Activated T-cell treated with anti-CD3 and anti-CD28 coated beads, Interleukin-2, amount 50 U/mL, for 1 hour (primary cell): ENCODE data around the gene ETV3.
"Not testable (repeated sequence)": the region's sequence is repeated elsewhere in the genome, so short reads cannot be mapped to it uniquely, and the experiment has no call there.

ENCODE experiments used
- DNase-seq: peaks from one replicate; pipeline ENCODE4 v3.0.0-alpha.2; 2020

The ETV3 gene

DNA sequence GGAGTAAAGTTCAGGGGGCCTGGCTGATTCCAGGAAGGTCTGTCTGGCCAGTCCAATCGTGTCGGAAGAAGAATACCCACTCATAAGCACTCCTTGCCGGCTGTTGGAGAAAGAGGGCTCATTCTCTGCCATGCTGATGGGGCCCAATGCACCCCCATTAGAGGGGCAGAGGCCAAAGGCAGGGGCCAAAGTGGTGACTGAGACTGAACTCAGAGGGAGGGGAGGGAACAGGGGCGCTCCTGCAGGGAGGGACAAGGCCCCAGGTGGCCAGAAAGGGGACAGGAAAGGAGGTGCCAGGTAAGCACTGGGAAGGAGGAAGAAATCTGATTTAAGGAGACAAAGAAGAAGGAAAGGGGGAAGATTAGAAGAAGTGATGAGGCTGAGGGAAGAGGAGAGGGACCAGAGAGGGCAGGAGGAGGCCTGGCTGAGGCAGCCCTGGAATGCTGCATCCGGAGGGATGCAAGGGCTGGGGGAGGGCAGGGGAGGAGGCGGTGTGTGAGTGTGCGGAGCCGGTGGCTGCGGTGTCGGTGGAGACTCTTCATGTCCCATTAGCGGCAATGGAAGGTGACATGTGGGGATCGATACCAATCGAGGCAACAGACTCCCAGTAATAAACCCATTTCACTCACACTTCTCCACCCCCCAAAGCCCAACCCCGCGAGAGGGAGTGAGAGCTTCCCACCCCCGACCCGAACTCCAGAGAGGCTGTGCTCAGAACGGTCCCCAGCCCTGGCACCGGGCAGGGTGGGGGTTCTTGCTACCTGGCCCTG, 26.6 kb downstream of the ETV3 start:
- DNase-seq: no peak

DNA sequence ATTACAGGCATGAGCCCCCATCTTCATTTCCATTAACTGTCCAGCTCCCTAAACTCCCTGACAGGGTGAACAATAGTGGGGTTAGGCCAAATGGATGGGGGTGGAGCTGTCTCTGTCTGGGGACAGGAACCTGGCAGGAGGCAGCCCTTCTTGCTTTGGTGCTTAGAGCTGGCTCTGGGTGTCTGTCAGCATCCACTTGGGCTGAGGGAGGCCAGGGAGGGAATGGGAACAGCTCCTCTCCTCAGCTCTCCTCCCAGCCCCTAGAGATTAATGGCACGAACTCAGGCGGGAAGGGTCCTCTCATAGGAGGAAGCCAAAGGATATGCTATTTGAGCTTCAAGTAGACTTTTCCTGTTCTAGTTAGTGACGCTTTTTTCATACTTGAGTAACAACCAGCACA, 27.5 kb downstream of the ETV3 start:
- no peak for DNase-seq

DNA sequence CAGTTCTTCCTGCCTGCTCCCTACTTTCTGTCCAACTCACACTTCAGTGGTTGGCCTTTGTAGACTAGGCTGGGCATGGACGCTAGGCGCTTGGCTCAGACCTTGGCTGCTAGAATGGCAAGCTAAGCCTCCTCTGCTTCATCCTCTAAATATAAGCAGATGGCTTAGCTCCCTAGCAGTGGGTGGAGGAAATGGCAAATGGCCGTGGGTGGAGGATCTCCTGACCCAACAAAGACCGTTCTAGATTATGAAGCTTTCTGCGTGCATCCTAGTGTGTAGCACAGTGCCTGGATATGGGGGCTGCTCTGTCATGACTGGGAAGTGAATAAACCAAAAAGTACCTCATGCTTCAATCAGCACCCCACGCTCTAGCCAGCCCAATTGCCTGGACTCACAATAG, 28.2 kb downstream of the ETV3 start:
- DNase-seq: no peak

DNA sequence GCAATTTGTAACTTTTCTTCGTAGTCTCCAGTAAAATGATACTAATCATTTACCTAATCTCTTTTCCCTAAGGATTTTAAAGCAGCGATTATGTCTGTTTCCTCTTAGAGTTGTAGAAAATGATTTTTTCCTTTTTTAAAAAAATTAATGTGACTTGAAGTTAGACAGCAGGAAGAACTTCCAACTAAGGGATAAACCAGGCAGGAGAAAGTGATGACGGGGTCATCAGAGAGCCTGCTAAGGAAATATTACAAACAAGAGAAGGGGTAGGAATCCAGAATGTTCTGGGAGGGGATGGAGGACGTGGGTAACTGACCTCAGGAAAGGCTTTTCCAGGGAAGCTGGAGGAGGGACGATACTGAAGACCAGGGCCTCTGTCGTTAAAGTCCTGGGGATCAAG, 29.7 kb downstream of the ETV3 start:
- no peak for DNase-seq

DNA sequence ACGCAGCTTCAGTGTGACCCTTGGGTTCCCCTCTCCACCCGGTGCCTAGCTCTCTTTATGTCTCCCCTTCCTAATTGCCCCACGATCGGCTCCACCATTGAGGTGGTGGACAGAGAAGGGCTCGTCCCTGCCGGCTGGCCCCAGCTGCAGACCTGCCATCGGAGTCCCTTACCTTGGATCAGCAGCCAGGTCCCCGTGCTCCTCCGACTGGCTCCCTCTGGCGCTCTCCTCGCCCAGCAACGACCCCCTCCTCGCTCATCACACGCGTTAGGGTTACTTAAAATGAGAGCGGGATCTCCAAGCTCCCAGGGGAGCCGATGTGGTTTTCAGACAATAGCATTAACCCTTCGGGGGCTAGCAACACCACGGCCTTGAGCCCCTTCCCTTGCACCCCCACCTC, 30.5 kb downstream of the ETV3 start:
- DNase-seq: no peak

DNA sequence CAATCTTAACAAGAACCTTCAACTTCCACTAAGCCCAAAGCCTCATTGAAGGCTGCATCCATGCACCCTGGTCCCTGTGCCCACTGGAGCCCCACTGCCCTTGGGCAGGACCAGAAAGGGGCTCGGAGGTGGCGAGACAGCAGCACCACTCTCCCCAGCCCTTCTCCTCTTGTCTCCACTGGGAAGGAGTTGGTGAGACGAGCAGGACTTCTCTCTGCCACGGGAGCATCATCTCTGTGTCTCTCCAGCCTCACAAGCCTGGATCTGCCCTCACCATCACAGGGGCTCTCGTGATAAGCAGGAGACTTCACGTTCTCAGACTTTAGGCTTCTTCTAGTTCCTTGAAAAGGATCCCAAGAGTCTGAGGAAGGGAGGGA, 31.4 kb downstream of the ETV3 start:
- DNase-seq: no peak

DNA sequence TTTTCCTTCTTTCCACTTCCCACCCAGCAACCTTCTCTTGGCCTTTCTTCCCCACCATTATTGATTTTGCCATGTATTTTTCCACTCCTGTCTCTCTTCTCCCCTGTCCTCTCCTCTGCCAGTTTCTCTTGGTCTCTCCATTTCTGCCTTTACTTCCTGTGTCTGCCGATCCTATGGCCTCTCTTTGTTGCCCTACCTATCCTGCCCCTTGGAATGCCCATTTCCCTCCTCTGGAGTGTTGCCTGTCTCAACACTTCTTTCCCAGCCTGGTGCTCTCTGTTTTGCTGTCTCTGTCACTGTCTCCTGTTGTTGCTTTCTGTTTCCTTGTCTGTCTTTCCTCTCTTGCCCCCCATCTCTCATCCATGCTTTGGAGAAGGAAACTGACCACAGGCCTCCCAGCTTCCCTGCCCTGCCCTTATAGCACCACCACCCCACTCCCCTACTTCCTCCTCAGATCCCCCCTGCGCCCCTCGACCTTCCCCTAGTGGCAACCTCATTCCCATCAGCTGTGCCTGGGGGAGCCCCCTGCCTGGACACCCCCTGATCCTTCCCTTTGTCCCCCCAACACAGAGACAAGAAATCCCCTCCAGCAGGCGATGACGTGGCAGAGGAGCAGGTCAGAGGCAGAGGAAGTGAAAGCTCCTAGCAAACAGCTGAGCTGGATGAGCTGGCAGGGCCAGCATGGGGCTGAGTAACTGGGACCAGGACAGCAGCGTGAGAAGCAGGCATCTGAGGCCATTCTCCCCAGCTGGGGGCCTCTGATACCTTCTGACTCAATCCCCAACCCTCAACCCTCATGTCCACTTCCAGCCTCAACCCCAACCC, 32.0 kb downstream of the ETV3 start:
- no peak for DNase-seq

DNA sequence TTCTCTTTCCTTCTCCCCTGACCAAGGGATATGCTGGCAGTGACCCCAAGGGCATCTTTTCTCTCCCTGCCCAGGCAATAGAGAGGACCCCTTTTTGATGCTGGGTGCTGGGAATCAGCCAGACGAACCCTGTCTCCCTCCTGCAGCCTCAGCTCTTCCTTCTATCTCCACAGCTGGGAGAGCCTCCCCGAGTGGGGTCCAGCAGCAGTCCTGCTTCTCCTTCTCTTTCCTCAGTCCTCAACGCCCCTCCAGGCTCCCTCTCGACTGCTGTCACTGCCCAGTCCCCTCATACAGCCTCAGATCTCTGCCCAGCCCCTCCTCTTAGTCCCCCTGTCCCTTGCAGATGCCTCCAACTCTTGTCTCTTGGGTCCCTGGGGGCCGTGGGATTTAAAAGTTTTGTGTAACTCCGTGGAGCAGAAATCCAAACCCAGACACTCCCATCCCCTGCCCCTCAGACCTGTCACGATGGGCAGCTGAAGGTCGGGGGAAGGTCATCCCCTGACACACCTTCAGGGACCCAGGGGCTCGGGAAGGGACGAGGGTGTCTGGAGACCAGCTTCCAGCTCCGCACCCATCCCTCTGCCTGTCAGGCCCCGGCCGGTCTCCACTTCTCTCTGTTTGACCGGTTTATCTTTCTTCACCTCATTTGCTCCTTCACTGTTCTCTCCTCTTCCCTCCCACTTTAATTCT, 32.8 kb downstream of the ETV3 start:
- no peak for DNase-seq

DNA sequence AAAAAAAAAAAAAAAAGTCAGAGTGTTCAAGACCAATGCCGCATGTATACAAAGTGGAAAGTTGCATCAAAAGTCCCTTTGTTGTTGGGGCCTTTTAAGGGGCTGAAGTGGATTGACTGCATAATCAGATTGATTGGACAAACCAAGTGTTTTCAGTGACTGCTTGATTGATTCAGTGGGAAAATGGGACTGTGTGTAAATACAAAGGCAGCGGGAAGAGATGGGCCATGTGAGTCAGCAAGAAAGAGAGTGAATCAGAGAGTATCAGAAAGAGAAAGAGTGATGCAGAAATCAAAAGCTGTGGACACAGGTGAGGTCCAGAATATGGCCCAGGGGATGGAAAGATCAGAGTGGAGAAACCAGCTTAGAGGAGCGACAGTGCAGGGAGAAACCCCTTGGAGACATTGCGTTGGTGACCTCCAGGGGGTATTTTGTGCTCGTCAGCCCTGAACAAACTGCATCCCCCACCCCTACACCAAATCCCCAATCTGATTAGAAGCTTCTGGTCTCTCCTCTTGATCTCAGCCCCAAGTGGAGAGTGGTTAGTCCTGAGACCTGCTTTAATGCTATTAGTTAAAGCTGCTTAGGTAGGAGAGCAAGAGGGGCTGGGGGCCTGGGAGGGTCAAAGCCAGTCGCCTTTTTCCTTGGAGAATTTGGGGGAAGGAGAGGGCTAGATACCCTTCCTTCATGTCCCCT, 33.4 kb downstream of the ETV3 start:
- no peak for DNase-seq

DNA sequence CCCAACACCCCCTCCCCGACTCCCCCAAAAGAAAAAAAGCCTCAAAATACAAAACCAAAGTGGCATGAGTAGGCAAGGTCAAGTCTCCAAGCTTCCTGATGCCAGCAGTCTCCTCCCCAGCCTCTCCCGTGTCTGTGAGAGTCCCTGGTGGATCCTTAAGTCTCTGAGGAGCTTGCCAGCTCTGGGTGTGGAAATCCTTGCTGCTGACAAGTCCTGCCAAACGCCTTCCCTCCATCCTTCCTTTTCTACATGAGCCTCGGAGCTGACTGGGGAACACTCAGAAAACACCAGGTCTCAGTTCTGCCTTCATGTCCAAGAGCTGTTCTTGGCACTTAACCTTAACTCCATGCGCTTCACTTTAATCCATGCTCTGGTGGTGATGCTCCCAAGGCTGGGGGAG, 34.9 kb downstream of the ETV3 start:
- no peak for DNase-seq

DNA sequence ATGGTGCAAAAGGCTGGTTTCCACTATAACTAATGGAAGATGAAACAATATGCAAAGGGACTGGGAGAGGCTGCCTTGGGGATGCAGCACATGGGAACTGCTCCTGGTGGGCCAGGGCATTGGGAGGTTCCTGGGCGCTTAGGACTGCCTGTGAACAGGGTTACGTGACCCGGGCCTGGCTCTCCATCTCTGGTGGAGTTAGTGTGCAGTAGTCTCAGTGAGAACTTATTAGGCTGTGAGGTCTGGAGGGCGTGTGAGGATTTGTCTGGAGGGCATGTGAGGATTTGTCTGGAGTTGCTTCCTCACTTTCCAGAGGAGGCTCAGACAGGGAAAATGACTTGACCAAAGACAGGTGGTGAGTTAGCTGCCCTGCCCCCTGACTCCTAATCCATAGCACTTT, 37.0 kb downstream of the ETV3 start:
- DNase-seq: no peak

DNA sequence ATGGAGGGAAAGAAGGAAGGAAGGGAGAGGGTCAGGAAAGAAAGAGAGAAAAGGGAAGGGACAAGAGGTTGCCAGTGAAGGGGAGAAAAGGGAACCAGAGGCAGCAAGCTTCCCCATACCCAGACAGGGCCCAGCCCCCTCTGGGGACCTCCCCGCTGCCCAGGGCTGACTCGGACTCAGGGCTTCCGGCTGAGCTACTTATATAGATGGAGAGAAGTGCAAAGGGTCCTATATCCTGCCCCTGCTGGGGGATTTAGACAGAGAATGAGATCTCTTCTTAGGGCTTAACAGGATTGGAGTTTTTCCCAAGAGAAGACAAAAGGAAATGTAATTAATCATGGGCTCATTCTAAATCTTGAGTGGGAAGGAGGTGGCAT, 38.6 kb downstream of the ETV3 start, which contains the start of gene ETV3L:
TSS of gene ETV3L (minus strand) at position 176 of the 377 bp plus-strand sequence. CDS start 285 bp downstream, outside the sequence.
- DNase-seq: no peak

DNA sequence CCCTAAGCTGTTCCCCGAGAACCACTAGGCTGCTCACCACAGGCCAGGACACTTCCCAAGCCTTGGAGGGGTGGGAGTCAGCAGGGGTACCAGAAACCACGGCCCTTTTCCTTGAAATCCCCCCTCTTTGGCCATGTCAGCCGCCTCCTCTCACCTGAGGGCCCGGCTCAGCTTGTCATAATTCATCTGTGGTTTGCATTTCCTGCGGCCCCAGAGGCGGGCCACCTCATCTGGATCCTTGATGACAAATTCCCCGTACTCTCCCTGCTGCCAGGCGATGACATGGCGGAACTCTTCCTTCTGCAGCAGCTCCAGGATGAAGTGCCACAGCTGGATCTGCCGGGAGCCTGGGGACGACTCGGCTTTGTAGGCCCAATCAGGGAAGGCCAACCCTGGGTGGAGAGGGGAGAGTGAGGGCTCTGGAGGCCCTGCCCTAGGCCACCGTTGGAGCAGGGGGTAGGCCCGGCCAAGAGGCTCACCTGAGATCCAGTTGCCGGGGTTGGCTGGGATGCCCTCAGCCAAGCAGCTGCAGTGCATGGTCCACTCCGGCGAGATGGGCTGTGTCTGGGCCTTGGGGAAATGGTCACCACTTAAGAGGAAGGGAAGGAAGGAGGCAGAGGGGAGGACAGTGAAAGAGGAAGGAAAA, 39.1 kb downstream of the ETV3 start:
- not testable (repeated sequence) for DNase-seq

DNA sequence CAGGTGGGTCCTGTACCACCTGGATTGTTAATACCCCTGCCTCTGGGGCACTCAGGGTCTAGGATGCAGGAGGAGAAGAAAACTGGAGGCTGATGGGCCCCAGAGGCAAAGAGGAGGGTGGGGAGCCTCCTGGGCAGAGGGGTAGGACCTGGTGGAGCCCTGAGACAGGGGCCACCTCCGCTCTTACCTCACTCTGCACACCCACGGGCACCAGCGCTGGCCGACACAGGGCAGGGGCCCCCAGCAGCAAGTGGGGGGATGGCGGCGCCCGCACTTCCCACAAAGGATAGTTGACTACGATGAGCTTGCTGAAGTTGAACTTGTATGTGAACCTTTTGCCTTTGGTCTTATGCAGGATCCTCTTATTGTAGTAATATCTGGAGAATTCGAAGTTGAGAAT, 39.7 kb downstream of the ETV3 start:
- no peak for DNase-seq

DNA sequence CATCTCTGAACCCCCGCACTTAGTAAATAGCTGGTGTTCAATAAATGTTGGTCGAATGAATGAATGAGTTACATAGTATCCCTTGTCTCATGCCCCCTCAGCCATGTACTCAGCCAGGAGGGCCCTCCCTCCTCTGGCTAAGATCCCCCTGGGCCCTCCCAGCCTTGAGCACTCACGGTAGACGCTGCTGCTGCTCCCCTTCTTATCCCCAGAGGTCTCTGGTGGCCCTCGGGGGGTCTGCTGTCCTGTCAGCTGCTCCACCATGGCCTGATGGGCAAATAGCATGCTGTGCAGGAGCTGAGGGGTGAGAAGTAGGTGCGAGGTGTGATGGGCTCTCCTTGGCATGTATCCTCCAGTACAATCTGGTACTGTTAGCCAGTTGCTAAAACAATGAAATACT, 40.5 kb downstream of the ETV3 start:
- no peak for DNase-seq

DNA sequence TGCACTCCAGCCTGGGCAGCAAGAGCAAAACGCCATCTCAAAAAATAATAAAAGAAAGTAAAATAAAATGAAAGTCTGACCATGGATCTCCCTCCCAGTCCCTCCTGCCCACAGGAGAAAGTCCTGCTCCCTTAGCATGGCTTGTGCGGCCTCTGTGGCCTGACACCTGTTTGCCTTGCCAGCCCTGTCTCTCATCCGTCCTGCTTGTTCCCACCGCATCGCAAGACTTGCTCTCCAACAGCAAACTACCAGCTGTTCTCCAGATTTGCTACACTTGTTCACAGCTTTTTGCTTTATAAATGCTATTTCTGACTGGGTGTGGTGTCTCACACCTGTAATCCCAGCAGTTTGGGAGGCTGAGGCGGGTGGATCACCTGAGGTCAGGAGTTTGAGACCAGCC, 41.3 kb downstream of the ETV3 start:
- DNase-seq: no peak

DNA sequence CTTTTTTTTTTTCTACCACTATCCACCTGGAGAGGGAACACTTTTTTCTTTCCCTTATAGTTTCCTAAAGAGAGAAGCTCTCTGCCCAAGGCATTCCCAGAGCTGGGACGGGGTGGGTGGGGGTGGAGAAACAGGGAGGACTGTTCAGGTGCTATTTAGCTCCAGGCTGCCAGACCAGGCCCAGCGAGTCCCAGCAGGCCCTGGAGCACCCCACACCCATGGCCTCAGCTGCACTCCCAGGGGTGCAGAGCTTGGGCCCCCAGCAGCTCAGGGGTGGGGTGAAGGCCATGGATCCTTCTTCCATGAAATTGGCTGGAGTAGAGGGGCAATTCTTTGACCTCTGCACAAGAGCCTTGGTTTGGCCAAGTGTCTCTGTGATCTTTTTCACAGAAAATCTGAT, 42.6 kb downstream of the ETV3 start:
- DNase-seq: no peak

DNA sequence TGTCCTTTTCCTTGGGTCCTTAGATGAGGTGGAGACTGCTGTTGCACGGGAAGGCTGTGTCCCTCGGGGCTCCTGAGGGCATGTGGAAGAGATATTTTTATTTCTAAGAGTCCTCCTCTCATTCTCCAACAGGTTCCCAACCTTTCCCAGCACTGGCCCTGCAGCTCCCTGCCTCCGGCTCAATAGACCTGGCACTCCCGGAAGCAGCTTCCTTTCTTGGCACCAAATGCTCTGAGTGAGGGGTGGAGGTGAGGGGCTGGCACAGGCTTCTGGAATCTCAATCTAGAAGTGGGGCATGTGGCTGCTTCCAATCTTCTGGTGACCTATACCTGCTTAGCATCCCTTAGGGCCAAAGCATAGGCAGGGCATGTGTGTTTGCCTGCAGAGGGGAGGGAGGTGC, 43.1 kb downstream of the ETV3 start:
- no peak for DNase-seq

DNA sequence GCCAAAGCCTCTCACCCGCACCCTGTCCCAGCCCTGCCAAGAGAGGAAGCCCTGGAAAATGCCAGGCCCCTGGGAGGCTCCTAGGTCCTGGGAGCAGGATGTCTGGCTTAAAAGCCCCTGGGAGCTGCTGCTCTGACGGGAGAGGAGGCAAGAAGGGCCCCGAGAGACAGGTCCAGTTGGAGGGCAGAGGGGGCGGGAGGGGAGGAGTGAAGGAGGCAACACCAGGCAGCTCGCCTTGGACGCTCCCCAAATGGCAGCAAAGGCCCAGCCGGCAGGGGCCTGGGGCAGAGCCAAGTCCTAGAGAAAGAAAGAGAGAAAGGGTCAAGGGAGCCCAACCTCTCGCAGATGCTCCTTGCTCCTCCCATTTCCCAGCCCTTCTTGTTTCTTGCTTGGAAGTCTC, 45.4 kb downstream of the ETV3 start:
- DNase-seq: no peak

DNA sequence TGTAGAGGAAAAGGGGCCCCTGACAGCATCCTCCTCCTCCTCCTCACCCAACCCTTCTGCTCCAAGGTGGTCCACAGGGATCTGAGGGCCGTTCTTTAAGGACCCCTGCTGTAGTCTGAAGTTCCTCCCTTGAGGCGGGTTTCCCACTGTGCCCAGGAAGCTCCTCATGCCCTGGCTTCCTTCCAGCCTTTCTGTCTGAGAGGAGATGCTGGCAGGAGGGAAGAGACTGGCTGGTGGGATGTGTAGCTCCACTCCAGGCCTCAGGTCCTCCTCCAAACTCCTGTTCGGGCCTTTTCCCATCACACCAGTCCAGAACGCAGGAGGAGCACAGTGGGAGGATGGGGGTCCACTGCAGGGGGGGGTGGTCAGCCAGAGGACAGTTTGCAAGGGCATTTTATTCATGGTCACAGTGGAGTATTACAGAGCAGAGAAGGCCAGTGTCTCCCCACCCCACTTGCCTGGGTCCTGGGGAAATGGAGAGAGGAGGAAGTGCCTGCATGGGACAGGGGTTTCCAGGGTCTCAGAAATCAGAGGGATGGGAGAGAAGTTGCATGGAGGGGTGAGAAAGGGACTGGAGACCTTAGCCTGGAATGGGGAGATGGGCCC, 46.4 kb downstream of the ETV3 start:
- DNase-seq: no peak

DNA sequence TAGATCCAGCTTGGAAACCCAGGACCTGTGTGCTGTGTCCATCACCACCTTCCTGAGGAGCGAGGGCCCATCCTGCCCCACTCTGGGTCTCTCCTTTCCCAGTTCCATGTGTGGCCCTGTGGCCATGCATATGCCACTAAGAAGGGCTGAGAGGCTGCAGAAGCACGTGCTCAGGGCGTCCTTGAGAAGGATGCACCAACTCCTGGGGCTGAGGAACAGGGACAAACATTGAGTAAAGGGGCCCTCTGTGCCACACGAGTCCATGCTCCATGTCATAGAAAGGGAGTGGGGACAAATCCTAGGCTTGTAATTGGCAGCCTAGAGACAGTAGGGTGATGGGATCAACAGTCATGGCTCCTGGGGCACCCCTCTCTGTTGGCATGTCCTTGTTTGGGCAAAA, 47.0 kb downstream of the ETV3 start:
- DNase-seq: no peak

DNA sequence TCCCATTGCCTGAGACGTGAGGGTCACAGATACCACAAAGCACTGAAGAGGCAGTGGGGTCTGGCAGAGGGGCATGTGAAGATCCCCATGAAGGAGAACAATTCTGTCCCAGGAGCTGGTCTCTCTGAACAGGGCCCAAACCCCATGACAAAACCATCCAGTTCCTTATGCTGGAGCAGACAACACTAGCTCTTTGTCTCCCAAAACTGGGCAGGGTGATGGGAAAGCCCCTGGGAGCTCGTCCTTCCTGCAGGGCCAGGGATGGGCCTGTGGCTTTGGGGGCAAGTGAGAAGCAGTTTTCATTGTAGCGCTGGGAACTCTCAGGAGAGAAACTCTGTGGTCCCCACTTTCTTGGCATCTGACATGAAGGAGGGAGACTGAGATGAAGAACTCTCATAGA, 47.4 kb downstream of the ETV3 start:
- no peak for DNase-seq
